Keratinocyte (primary cell): ENCODE results near the gene PLEKHA1. TPM values are rescaled to one million over a fixed set of nuclear protein-coding genes. Genes with fewer than 3 reads are reported as not detected.

Experiments used
- DNase-seq: peaks from one replicate; pipeline ENCODE4 v3.0.0-alpha.2; 2011; ENCODE audit warnings: low read depth, missing footprints, low spot score
- FAIRE-seq: peaks from 2 replicates; lab custom pipeline; 2011; peaks lifted over from hg19 to GRCh38; lab: Jason Lieb, UNC
- H2AFZ ChIP-seq: 2 replicates; pipeline ENCODE4 v1.6.0; 2012; ENCODE audit warnings: low read length, control low read depth, inconsistent platforms; ENCODE audit not compliant: control insufficient read depth
- H3K27ac ChIP-seq: 2 replicates; pipeline ENCODE4 v1.5.1; 2011; ENCODE audit warnings: low read length; ENCODE audit not compliant: control insufficient read depth, insufficient read depth
- H3K27me3 ChIP-seq: 3 replicates; pipeline ENCODE4 v1.6.0; 2011; ENCODE audit warnings: low read length; ENCODE audit not compliant: control insufficient read depth, insufficient read depth; ENCODE audit errors: extremely low read depth
- H3K36me3 ChIP-seq, 2 experiments: 2 replicates in 1 of 2; 3 replicates in 1 of 2; pipeline ENCODE4 v1.5.1; 2011; ENCODE audit warnings: low read length in 2 of 2, mild to moderate bottlenecking in 1 of 2; ENCODE audit not compliant: control insufficient read depth in 2 of 2, insufficient read depth in 2 of 2; ENCODE audit errors: extremely low read depth in 1 of 2
- H3K4me1 ChIP-seq: 3 replicates; pipeline ENCODE4 v1.5.1; 2011; ENCODE audit warnings: low read length; ENCODE audit not compliant: control insufficient read depth, insufficient read depth; ENCODE audit errors: extremely low read depth
- H3K4me2 ChIP-seq: 3 replicates; pipeline ENCODE4 v1.6.0; 2011; ENCODE audit warnings: low read depth, low read length; ENCODE audit not compliant: control insufficient read depth, insufficient read depth; ENCODE audit errors: extremely low read depth
- H3K4me3 ChIP-seq, 3 experiments: fragments of 200-600 bp in 1 of 3; sonication (generic) in 1 of 3; 2 replicates in 2 of 3; 3 replicates in 1 of 3; pipeline ENCODE4 v1.5.1; 2011 to 2016; ENCODE audit warnings: low read length in 3 of 3, mild to moderate bottlenecking in 3 of 3, control low read depth in 2 of 3, inconsistent platforms in 1 of 3, low read depth in 1 of 3, mixed read lengths in 1 of 3, mixed run types in 1 of 3, moderate library complexity in 1 of 3; ENCODE audit not compliant: control insufficient read depth in 2 of 3, insufficient read depth in 2 of 3; ENCODE audit errors: extremely low read depth in 1 of 3
- H3K79me2 ChIP-seq: 2 replicates; pipeline ENCODE4 v1.6.0; 2012; ENCODE audit warnings: low read length; ENCODE audit not compliant: control insufficient read depth, insufficient read depth
- H3K9ac ChIP-seq: 3 replicates; pipeline ENCODE4 v1.6.0; 2011; ENCODE audit warnings: low read length; ENCODE audit not compliant: control insufficient read depth, insufficient read depth; ENCODE audit errors: extremely low read depth
- H3K9me1 ChIP-seq: 3 replicates; pipeline ENCODE4 v1.6.0; 2011; ENCODE audit warnings: low read length; ENCODE audit not compliant: control insufficient read depth, insufficient read depth; ENCODE audit errors: extremely low read depth
- H3K9me3 ChIP-seq: 2 replicates; pipeline ENCODE4 v1.5.1; 2012; ENCODE audit warnings: low read depth, low read length; ENCODE audit not compliant: control insufficient read depth
- H4K20me1 ChIP-seq: 3 replicates; pipeline ENCODE4 v1.6.0; 2011; ENCODE audit warnings: low read length; ENCODE audit not compliant: control insufficient read depth, insufficient read depth; ENCODE audit errors: extremely low read depth
- CTCF ChIP-seq, 3 experiments: IDR thresholded peaks in 1 of 3; conservative IDR thresholded peaks in 1 of 3; optimal IDR thresholded peaks in 1 of 3; 2 replicates in 2 of 3; 3 replicates in 1 of 3; pipeline versions ENCODE3 to v1.5.1; 2011; ENCODE audit warnings: low read length in 3 of 3, mild to moderate bottlenecking in 3 of 3, moderate library complexity in 2 of 3, control low read depth in 1 of 3, inconsistent platforms in 1 of 3; ENCODE audit not compliant: insufficient read depth in 2 of 3; ENCODE audit errors: extremely low read depth in 1 of 3
- EZH2 ChIP-seq: IDR thresholded peaks from one replicate; pipeline ENCODE4 v1.6.1; 2012; ENCODE audit warnings: inconsistent platforms, mild to moderate bottlenecking, low read length, moderate library complexity
- dilution Hi-C: fragments of 300-500 bp; cut with MboI; formaldehyde crosslinking; loops from one replicate; pipeline ENCODE4 v1.7.0; 2020; ENCODE audit warnings: low sequenced_read_pairs; ENCODE audit not compliant: extremely low pct_ligation_motif_present
- polyA plus RNA-seq, 5 experiments: library from polyadenylated mRNA; depleted of rRNA in 3 of 5; stranded (reverse) in 3 of 5; stranded (forward) in 1 of 5; unstranded in 1 of 5; fragments of >200 nt; gene quantifications; 1 replicate in 1 of 5; 2 replicates in 3 of 5; 3 replicates in 1 of 5; pipeline versions ENCODE4 v1.2.1 to v1.2.3, GENCODE V29; 2011 to 2012; ENCODE audit warnings: missing spikeins in 2 of 5, low read depth in 1 of 5, low replicate concordance in 1 of 5

Gene PLEKHA1
- polyA plus RNA-seq, 1 donor (not counting 4 experiments of a cell fraction or from before 2014, with no cell fraction given) = 66.7 TPM

GRCh38 chr10:122468926-122469781 lies 94.6 kb downstream of the PLEKHA1 start:
- Histone ChIP-seq H3K4me2 (peak overlapping the region; percentile 73), H3K79me2 (peaks cover 75% of the 10 kb centered on the region)
- peak; percentile 97 for DNase-seq

GRCh38 chr10:122469848-122470247 lies 95.3 kb downstream of the PLEKHA1 start:
- FAIRE-seq (no peak), DNase-seq (no peak)
- peaks cover 2% of the 10 kb centered on the region for H3K27me3 ChIP-seq
- peaks cover 4% of the 10 kb centered on the region for H4K20me1 ChIP-seq
- peaks cover 58% of the 10 kb centered on the region for H3K4me1 ChIP-seq
- H3K9me3 ChIP-seq = no peaks in the 10 kb centered on the region
- H3K9ac ChIP-seq = no peak overlapping the region
- peak overlapping the region; percentile 71 for H3K27ac ChIP-seq
- H3K4me2 ChIP-seq = peak overlapping the region; percentile 73
- H2AFZ ChIP-seq = no peak overlapping the region
- TF ChIP-seq CTCF (optimal IDR thresholded peaks at IDR 0.05 in 1 of 3, IDR thresholded peaks at IDR 0.05 in 1 of 3, conservative IDR thresholded peaks at IDR 0.05 in 1 of 3; ENCODE audit: extremely low read depth in 1 of 3, insufficient read depth in 2 of 3, low read length in 3 of 3) (no peak), EZH2 (no peak)
- H3K79me2 ChIP-seq = peaks cover 70% of the 10 kb centered on the region
- no peak overlapping the region for H3K4me3 ChIP-seq
- dilution Hi-C loops = no loop called here
- H3K9me1 ChIP-seq = no peaks in the 10 kb centered on the region
- H3K36me3 ChIP-seq = peaks cover 5 to 15% of the 10 kb centered on the region in 2 experiments

More at GRCh38 chr10:122468926-122469781, 94.6 kb downstream of the PLEKHA1 start:
- H4K20me1 ChIP-seq = peaks cover 6% of the 10 kb centered on the region
- dilution Hi-C loops = no loop called here
- H2AFZ ChIP-seq = no peak overlapping the region
- H3K27me3 ChIP-seq = peaks cover 2% of the 10 kb centered on the region
- no peak overlapping the region for H3K4me3 ChIP-seq
- peak overlapping the region; percentile 13 for H3K9ac ChIP-seq
- TF ChIP-seq EZH2 = no peak
- peak in 1 of 3 experiments; percentile 59 for TF ChIP-seq CTCF (optimal IDR thresholded peaks at IDR 0.05 in 1 of 3, IDR thresholded peaks at IDR 0.05 in 1 of 3, conservative IDR thresholded peaks at IDR 0.05 in 1 of 3; ENCODE audit: extremely low read depth in 1 of 3, insufficient read depth in 2 of 3, low read length in 3 of 3)
- H3K27ac ChIP-seq = peak overlapping the region; percentile 71
- peaks cover 59% of the 10 kb centered on the region for H3K4me1 ChIP-seq
- peak; percentile 99 for FAIRE-seq
- H3K9me1 ChIP-seq = no peaks in the 10 kb centered on the region
- peaks cover 5 to 19% of the 10 kb centered on the region in 2 experiments for H3K36me3 ChIP-seq
- H3K9me3 ChIP-seq = no peaks in the 10 kb centered on the region
